Panc1 (cell line): ENCODE results near the gene SMCHD1.

ENCODE experiments used
- POLR2AphosphoS5 ChIP-seq: IDR thresholded peaks from 2 replicates; pipeline ENCODE4 v1.6.1; 2012; ENCODE audit warnings: mild to moderate bottlenecking, low read depth, low read length, moderate library complexity
- TCF7L2 ChIP-seq: IDR thresholded peaks from 2 replicates; pipeline ENCODE4 v1.6.1; 2011; ENCODE audit warnings: mild to moderate bottlenecking, low read depth, low read length, inconsistent platforms
- TF ChIP-seq, protein P1 (sequence below): fragments of 450-650 bp; IDR thresholded peaks from 2 replicates; pipeline ENCODE4 v1.5.1; 2017; ENCODE audit warnings: mild to moderate bottlenecking
- TF ChIP-seq, protein P2 (sequence below), 2 experiments: IDR thresholded peaks; 2 replicates each; pipeline ENCODE4 v1.6.1; 2011 to 2012; ENCODE audit warnings: low read depth in 2 of 2, control low read depth in 1 of 2, low read length in 1 of 2, mild to moderate bottlenecking in 1 of 2, moderate library complexity in 1 of 2; ENCODE audit not compliant: insufficient read depth in 1 of 2

DNA sequence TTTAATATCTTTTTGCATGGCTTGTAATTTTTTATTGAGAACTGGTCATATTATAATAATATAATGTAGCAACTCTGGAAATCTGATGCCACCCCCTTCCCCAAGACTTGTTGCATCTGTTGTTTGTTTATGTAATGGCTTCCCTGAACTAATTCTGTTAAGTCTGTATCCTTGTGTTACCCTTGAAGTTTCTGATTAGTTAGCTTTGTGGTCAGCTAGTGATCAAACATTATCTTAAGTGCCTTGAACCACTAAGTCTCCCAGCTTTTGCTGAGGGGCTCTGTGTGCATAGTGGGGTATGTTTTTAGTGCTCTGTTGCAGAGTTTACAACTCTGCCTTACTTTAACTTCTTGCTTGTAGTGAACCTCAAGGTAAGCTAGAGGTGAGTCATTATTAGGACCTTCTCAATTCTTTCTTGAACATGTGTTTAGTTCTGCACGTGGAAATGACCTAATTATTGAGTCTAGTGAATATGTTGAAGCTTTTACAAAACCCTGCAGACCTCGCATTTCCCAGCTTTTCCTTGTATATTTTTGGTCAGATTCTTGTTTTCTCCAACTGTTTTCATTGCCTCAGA lies 24.8 kb downstream of the SMCHD1 start:
- TF ChIP-seq, protein P1, sequence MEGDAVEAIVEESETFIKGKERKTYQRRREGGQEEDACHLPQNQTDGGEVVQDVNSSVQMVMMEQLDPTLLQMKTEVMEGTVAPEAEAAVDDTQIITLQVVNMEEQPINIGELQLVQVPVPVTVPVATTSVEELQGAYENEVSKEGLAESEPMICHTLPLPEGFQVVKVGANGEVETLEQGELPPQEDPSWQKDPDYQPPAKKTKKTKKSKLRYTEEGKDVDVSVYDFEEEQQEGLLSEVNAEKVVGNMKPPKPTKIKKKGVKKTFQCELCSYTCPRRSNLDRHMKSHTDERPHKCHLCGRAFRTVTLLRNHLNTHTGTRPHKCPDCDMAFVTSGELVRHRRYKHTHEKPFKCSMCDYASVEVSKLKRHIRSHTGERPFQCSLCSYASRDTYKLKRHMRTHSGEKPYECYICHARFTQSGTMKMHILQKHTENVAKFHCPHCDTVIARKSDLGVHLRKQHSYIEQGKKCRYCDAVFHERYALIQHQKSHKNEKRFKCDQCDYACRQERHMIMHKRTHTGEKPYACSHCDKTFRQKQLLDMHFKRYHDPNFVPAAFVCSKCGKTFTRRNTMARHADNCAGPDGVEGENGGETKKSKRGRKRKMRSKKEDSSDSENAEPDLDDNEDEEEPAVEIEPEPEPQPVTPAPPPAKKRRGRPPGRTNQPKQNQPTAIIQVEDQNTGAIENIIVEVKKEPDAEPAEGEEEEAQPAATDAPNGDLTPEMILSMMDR = no peak
- TF ChIP-seq POLR2AphosphoS5 = no peak
- TF ChIP-seq, protein P2, sequence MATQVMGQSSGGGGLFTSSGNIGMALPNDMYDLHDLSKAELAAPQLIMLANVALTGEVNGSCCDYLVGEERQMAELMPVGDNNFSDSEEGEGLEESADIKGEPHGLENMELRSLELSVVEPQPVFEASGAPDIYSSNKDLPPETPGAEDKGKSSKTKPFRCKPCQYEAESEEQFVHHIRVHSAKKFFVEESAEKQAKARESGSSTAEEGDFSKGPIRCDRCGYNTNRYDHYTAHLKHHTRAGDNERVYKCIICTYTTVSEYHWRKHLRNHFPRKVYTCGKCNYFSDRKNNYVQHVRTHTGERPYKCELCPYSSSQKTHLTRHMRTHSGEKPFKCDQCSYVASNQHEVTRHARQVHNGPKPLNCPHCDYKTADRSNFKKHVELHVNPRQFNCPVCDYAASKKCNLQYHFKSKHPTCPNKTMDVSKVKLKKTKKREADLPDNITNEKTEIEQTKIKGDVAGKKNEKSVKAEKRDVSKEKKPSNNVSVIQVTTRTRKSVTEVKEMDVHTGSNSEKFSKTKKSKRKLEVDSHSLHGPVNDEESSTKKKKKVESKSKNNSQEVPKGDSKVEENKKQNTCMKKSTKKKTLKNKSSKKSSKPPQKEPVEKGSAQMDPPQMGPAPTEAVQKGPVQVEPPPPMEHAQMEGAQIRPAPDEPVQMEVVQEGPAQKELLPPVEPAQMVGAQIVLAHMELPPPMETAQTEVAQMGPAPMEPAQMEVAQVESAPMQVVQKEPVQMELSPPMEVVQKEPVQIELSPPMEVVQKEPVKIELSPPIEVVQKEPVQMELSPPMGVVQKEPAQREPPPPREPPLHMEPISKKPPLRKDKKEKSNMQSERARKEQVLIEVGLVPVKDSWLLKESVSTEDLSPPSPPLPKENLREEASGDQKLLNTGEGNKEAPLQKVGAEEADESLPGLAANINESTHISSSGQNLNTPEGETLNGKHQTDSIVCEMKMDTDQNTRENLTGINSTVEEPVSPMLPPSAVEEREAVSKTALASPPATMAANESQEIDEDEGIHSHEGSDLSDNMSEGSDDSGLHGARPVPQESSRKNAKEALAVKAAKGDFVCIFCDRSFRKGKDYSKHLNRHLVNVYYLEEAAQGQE (IDR thresholded peaks at IDR 0.05; ENCODE audit: insufficient read depth in 1 of 2, low read depth in 2 of 2, low read length in 1 of 2) = no peak
- no peak for TF ChIP-seq TCF7L2
